Hematopoietic multipotent progenitor cell treated with erythropoietin and hydrocortisone succinate and interleukin-3 and kit ligand, for 4 days (in vitro differentiated cells): ENCODE measurements around the gene LRP1B.
"Not testable (repeated sequence)": the region's sequence is repeated elsewhere in the genome, so short reads cannot be mapped to it uniquely, and the experiment has no call there.

ENCODE experiments used
- DNase-seq: peaks from one replicate; pipeline ENCODE4 v3.0.0-alpha.2; 2015

Gene LRP1B

DNA sequence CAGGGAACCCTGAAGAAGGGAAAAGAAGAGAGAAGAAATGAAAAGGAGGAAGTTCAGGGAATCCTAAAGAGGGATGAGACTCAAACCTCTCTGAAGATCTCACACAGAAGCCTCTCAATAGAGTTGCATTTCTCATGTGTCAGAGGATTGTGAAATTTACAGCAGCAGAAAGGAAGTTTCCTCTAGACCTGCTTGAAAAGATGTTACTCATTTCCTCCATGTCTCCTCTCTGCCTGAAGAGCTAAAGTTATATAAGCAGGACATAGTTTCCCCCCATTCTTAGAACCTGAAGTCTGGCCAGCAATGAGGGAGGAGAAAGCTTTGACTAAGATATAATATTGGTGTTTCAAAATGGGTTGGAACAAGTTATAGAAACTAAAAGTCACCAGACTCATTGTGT, 1155.6 kb downstream of the LRP1B start:
- DNase-seq, result no peak

GRCh38 chr2:140972724-140973123, 1158.1 kb downstream of the LRP1B start:
- no peak for DNase-seq

- not testable (repeated sequence) for DNase-seq
These were observed 1166.5 kb downstream of the LRP1B start for GRCh38 chr2:140964324-140964723.

DNA sequence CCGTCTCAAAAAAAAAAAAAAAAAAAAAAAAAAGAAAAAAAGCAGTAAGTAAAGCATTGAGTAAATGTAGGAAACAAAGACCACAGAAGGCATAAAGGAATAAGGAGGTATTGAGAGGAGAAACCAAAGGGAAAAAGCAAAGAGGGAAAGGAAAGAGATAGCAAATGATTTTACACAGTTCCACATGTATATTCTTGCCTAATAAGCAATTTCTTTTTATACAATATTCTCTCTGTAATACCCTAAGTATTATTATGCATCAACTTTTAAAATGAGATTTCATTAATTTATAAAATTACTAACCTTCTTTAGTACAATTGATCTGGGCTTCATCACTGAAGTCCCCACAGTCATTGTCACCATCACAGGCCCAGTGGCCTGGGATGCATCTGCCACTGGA, 1180.9 kb downstream of the LRP1B start:
- DNase-seq, result no peak

DNA sequence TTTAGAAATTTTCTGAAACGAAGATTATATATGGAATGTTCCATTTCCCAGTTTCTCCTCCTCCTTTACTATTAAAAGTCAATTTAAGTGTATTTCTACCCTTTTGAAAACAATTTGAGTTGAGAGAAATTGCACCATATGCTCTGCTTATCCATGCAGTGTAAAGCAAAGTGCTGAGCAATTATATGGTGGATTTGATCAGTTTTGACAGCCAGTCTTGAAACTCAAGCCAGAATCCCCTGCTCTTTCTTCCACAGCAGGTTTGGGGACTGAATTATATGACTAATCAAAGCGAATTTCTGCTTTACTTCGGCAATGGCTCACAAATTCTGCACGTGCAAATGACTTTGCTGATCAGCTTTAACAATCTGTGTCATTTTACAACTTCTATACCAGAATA, 1183.6 kb downstream of the LRP1B start:
- DNase-seq, result no peak

- no peak for DNase-seq
These were observed 1186.9 kb downstream of the LRP1B start for GRCh38 chr2:140943867-140944266.

GRCh38 chr2:140942284-140942683, 1188.5 kb downstream of the LRP1B start:
- no peak for DNase-seq

- DNase-seq, result no peak
These were observed 1201.0 kb downstream of the LRP1B start for GRCh38 chr2:140929849-140930248.

DNA sequence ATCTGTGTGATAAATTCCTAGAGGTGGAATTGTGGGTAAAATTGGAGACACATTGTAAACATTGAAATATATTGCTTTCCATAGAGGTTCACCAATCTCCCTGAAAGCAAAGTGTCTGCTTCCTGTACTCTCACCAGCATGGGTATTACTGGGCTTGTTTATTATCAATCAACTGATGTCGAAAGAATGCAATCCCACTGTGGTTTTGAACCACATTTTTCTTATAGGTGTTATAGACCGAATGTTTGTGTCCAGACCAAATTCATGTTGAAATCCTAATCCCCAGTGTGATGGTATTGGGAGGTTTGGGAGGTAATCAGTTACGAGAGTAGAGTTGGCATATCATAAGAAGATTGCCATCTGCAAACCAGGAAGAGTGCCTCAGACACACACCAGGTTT, 1212.4 kb downstream of the LRP1B start:
- no peak for DNase-seq

DNA sequence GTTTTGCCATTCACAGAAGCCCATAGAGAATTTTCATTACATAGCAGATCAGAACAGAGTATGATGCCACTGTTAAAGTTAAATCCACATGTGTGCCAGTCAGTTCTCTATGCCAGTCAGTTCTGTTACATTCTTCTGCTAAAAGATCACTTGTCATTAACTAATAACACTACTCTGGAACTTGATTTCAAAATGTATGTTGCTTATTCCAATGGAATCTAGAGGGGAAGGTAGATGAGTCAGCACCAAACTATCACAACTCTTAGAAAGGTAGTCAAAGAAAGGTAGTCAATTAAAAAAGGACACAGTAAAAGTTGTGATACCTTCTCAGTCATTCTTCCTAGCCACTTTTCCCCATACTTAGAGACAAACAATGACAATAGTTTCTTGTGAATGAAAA, 1214.4 kb downstream of the LRP1B start:
- no peak for DNase-seq

DNA sequence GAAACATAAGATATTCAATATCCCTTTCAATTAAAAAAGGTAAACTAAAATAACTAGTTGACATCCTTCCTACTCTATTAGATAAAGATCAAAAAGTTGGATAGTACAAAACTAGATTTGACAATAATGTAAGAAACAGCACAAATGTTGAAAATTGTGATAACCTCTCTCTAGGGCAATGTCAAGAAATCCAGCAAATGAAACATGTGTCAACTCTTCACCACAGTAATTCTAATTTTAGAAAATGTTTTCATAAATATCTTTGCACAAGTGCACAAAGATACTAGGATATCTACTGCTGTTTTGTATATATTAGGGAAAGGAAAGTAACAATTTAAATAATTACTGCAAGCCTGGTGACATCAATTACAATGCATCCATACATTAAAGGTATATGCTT, 1220.1 kb downstream of the LRP1B start:
- DNase-seq, result no peak

DNA sequence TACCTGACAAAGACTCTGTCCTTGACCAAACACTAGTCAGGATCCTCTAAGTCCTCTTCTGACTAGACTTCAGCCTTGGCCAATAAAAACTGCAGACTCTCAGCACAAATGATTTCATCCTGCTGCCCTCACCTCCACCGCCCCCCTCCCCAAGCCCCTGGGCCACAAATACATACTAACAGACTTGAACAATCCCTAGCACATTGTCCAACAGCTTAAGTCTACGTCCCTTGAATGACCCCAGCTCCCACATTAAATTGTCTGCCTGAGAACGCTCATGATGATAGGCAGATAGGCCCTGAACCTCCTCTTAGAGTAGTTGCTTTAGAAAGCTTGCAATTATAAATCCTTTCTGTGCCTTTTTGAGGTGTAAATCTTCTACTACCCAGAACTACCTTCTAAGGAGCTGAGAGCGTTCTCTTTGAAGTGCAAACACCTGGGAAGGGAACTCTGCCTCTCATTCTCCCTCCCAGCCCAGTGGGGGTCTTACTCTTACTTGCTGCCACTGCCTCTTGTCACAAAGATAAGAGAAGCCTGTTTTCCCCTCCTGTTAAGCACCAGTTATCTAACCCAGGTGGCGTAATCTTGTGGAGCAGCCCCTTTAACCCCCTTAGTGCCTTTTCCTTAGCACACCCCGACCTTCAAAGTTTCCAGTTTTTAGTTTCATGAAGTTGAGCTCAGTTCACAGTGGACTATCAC, 1225.6 kb downstream of the LRP1B start:
- DNase-seq, result no peak

GRCh38 chr2:140895378-140895777, 1235.4 kb downstream of the LRP1B start:
- DNase-seq, result no peak

DNA sequence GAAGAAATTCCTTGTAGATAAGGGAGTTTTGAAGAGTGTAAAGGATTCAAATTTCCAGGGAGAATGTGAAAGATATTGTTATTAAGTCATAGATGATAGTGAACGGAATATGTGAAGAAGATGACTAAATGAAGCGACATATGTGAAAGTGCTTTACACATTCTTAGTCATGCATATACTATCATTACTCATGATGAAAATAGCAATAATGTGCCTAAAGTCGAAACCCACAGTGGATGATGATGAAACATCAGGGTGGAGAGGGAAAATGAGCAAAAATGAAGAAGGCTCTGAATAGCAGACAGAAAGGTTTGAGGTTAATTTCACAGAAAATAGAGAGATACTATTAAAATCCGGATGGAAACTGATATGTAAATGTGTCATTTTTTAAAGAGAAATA, 1237.1 kb downstream of the LRP1B start:
- no peak for DNase-seq

DNA sequence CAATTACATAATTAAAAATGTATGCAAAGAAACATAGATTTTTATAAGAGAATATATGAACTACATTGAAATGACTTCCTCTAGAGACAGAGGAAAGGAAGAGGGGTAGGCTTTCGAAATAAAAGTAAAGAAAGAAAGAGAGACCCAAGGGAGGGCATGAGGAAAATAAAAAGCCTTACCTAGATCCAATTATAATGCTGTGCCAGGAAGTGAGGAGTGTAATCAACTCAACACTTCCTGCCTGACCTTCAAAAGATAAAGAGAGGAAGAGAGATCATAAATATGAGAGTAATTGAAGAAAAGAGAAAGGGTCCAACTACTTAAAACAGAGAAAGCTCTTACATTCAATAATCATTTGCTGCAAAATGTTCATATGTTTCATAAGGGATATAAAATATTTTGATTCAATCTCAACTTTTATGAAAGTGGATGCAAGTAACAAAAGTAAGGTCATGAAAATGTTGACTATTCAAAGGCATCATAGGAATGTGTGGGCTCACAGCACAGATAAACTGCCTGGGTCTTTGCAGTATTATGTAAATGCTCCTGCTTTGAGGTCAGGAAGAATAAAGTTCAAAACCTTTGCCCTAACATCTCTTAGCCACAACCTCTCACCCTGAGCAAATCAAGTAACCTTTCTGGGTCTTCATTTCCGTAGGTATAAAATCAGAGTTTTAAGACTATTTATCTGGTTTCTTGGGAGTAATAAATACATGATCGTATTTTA, 1237.7 kb downstream of the LRP1B start:
- no peak for DNase-seq

DNA sequence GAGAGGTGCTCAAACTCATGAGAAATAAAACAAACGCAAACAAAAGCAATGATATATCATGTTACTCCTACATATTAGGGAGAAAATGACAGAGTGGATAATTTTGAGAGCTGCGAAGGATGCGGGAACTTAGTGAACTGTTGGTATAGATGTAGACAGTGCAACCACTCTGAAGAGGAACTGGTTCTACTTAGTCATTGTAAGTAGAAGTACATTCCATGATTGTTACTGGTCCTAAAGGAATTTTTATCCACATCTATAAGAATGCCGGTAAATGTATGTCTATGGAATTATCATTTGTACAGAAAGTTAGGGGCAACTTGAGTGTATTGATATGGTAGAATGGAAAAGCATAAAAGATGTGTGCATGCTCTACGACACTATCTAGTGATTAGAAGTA, 1238.4 kb downstream of the LRP1B start:
- DNase-seq, result no peak

DNA sequence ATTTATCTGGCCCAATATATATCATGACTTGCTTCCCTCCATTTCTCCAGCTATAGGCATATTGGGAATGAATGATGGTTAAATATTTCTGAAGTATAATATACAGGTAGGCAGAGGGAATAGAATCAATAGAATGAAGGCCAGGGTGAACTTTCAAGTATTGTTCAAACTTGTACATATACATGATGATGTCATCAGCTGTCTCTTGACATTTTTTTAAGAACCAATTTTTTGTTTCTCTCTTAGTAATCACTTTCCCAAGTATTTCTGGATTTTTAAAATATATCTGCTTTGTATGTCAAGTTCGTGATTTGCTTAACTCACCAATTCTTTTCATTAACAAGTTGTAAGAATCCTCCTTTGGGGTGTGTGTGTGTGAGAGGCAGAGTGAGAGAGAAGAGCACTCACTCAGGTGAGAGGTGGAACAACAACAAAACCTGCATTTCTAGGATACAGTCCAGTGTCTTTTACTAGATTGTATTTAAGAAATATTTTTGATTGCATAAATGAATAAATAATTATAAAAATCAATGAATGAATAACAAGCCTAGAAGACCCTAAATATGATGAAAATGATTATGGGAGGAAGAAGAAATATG, 1239.1 kb downstream of the LRP1B start:
- DNase-seq, result no peak

- DNase-seq, result no peak
These were observed 1247.9 kb downstream of the LRP1B start for GRCh38 chr2:140882671-140883620.

GRCh38 chr2:140880573-140880972, 1250.2 kb downstream of the LRP1B start:
- no peak for DNase-seq

- no peak for DNase-seq
These were observed 1254.8 kb downstream of the LRP1B start for GRCh38 chr2:140876015-140876414.

DNA sequence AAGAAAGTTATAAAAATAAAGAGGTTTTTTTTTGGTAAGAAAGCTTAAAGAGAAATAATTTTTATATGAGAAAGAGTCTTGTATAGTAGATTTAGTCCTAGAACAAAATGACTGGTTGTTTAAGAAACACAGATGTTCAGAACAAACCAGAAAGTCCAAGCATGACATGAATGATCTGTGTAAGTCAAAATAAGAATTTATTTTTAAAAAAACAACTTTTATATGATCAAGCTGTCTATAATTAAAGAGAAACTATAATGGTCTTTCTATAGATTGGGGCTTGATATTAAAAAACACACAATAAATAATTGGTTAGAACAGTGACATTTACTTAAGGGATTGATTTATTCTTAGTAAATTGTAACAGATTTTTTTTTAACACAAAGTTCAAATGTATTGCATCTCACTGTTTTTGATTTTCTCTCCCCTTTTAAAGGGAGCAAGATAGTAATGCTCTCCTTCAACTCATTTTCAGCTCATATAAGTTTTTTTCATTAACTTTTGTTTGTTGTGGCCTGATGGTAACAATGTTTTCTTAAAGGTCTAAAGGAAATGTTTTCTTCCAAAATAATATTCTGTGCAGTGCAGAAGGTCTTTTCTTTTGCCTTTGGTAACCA, 1256.8 kb downstream of the LRP1B start:
- no peak for DNase-seq

DNA sequence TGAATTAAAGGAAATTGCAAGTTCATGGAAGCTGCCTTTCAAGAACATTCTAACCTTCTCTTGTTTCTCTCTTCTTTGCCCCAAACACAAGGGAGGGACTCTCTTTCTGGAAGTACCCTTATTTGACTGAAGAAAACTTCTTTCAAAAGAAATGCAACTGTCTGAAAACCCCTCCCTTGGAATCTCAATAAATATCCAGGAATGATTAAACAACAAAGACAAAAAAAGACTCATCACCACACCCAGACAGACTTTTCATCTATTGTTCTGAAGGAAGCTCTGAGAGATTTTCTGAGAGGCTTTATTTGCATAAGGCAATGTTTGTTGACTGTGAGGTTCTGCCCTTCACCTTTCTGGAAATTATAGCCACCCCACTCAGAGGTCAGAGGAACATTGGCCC, 1260.9 kb downstream of the LRP1B start:
- DNase-seq, result no peak

DNA sequence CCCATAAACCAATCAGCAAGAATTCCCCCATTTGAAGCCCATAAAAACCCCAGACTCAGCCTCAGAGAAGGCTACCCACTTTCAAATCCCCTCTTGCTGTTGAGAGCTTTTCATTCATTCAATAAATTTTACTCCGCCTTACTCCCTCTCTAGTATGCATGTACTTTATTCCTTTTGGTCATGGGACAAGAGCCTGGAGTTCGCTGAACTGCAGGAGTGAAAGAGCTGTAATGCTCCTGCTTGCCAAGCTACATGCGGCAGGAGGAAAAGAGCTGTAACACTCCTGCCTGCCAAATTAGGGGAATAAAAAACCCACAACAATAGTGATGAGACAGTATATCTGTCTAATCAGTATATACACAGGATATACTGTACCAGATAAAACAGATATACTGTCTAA, 1261.7 kb downstream of the LRP1B start:
- no peak for DNase-seq
